SKM-1 (cell line): ENCODE measurements around the gene SCAMP5.

Experiments used
- DNase-seq: peaks from one replicate; lab custom pipeline; 2025; ENCODE audit not compliant: unreplicated experiment; lab: John Stamatoyannopoulos, UW

The SCAMP5 gene

GRCh38 chr15:74995182-74995778 lies at the start of gene SCAMP5:
Gene SCAMP5, plus strand, starts transcription at chr15:74995563. Its CDS starts 16,277 bp downstream, at chr15:75011840.
- peak; percentile 88 for DNase-seq

DNA sequence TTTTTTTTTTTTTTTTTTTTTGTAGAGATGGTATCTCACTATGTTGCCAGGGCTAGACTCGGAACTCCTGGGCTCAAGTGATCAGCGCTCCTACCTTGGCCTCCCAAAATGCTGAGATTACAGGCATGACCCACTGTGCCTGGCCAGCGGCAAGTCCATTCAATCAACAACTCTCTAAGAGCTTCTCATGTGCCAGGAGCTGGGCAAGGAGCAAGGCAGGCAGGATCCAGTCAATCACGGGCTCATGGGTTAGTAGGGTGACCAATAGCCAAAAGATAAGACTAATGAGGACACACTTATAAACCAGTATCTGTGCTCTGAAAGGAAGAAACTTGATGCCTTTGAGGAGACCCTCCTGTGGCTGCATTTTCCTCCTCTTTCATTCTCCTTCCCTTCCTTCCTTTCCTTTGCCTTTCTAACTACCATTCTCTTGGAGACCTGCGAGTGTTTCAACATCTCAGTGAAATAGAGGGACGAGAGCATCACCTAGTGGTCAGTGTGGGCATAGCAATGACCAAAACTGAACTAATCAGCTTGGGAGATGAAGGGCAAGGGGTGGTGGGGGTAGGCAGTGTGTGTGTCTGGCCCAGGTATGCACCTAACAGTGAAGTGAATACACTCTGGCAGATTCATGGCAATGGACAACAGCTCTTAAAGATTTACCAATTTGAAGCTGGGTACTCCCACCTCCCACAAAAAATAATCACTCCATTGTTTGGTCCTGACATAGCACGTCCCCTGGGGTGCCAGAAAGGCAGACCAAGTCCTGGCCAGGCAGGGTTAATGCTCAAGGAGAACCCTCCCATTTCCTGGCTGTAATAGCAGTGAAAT lies 45.1 kb upstream of the SCAMP5 start:
- peak; percentile 46 for DNase-seq

DNA sequence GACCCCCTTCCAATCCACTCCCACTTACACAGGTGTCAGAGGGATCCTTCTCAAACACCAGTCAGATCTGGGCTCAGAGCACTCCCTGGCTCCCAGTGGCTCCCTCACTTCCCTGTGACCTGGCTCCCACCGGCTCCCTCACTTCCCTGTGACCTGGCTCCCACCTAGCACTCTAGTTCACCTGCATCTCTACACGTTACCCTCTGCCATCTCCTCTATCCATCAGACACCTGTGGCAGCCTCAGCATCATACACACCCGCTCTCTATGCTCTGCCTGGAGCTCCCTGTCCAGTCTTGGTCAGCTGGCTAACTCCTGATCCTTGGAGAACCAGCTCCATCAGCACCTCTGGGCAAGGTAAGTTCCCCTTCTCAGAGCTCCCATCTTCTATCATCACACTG lies 44.4 kb upstream of the SCAMP5 start:
- no peak for DNase-seq

- no peak for DNase-seq
Observed at GRCh38 chr15:74954515-74954914, 40.8 kb upstream of the SCAMP5 start.

- no peak for DNase-seq
Observed at GRCh38 chr15:74955017-74955416, 40.3 kb upstream of the SCAMP5 start.

GRCh38 chr15:74955796-74956647 lies 39.3 kb upstream of the SCAMP5 start:
- DNase-seq: no peak

DNA sequence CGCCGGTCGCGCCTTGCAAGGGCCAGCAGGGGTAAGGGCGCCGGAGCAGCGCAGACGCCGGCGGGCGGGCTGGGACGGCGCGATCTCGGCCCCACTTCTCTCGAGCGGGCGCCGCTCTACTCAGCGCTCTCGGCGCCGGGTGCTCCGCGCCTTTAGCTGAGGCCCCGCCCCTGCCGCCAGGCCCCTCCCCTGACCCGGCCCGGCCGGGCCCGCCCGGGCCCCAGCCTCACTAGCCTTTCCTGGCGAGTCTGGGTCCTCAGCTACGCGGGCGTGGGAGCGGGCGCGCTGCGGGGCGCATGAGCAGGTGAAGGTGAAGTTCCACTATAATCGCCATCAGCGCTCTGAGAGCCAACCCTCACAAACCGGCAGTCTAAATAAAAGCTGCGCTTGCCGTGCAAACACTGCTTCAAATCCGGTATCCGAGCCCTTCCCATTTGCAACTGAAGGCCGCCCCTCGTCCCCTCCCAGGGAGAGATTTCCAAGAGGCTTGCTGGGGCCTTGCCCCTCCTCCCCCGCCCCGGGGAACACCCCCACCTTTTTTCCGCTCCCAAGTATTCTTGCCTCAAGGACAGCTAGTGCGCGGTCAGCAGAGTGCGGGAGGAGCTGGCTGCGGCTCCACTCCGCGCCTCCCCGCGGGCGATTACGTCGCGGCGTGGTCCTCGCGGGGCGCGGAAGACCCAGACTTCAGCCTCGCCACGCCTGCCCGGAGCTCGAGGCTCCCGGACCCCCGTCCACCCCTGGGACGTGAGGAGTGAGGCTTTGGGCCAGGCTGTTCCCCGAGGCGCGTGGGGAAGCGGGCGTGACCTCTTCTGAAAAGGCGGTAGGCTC lies 38.5 kb upstream of the SCAMP5 start, which contains the start of gene RPP25:
Gene RPP25, minus strand, starts transcription at position 125 of the 828 bp plus-strand sequence. CDS start 189 bp downstream, outside the sequence.
- DNase-seq: peak; percentile 51

DNA sequence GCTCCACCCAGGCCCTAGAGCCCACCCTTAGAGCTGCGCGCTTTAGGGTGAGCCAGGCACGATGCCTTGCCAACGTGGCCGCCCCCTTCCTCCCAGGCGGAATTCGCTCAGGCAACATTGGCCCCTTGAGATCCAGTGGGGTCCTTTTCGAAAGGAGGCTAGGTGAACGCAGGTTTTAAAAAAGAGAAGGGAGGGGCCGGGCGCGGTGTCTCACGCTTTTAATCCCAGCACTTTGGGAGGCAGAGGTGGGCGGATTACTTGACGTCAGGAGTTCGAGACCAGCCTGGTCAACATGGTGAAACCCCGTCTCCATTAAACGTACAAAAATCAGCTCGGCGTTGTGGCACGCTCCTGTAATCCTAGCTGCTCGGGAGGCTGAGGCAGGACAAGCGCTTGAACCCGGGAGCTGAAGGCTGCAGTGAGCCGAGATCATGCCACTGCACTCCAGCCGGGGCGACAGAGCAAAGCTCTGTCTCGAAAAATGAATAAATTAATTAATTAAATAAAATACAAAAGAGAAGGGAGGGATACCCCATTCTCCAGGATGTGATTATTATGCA lies 37.8 kb upstream of the SCAMP5 start:
- DNase-seq: no peak

GRCh38 chr15:74958320-74958907 lies 36.9 kb upstream of the SCAMP5 start:
- no peak for DNase-seq

GRCh38 chr15:74958908-74959585 lies 36.3 kb upstream of the SCAMP5 start:
- DNase-seq: no peak

DNA sequence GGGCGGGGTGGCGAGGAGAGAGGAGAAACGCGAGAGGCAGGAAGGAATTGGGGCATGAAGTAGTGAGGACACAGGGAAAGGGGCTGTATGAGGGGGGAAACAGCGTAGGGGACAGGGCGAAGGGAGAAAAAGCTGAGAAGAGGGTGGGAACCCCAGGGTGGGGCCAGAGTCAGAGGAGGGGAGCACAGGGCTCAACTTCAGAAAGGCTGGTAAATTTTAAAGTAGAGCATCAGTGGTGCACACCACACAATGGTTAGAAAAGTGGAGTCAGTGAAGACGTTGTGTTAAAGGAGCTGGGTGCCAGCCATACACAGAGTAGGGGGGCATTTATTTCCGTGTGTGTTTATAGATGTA lies 35.8 kb upstream of the SCAMP5 start:
- no peak for DNase-seq

DNA sequence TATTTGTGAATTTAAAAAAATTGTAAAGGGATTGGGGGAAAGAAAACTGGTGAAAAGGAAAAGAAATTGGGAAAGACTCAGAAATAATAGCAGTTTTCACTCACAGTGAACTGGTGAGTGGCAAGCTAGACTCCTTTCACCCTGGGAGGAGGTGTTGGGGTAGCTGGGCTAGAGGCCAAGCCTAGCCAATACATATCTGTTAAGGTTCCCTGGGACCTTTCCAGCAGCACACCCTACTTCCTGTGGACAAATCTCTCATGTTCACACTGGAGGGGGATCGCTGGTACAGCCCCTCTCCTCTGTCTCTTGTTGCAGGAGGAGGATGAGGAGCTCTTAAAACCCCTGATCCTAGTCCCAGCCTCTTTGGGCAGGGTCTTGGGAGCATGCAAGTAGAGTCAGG lies 35.1 kb upstream of the SCAMP5 start:
- DNase-seq: no peak

DNA sequence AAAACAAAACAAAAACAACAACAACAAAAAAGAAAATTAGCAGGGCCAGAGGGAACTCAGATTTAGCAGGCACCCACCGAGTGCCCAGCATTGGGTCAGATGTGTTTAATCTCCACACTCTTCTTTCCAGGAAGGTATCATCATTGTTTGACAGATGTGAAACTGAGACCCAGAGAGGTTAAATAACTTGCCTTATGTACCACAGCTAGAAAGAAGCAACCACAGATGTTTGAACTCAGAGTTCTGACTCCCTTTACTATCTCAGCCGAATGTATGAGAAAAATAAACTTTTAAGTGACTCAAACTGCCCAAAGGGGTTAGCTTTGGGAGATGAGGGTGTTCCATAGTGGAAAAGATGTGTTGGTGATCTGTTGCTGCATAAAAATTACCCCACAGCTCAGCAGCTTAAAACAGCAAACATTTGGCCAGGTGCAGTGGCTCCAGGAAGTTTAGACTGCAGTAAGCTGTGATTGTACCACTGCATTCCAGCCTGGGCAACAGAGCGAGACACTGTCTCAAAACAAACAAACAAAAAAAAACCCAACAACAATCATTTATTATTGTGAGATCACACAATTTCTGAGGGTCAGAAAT lies 34.3 kb upstream of the SCAMP5 start:
- DNase-seq: no peak

DNA sequence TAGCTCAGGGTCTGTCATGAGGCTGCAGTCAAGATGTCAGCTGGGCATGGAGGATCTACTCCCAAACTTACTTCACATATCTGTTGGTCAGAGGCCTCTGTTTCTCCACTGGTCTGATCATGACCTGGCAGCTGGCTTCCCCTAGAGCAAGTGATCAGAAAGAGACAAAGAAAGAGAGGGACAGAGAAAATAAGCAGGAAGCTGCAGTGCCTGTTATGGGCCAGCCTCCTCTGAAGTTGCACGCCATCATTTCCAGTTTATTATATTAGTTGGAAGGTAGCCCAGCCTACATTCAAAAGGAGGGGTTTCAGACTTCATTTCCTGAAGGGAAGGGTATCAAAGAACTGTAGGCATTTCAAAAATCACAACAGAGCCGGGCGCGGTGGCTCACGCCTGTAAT lies 33.7 kb upstream of the SCAMP5 start:
- DNase-seq: no peak

GRCh38 chr15:74962219-74962618 lies 33.1 kb upstream of the SCAMP5 start:
- no peak for DNase-seq

DNA sequence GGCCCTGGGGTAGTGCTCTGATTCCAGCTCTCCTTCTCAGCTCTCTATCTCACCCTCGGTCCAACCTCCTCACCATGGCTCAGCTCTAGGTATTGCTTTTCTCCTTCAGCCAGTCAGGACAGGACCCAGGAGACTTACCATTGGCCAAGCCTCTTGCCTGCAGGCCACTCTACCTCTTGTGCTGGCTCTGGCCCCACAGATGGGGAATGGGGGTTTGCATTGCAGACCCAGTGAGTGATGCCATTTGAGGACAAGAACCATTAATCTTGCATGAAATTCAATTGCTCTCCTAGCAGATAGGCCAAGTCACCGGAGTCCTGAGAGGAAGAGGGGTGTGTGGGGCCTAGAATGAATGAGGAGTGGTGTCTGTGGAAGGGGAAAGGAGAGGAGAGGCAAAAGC lies 32.7 kb upstream of the SCAMP5 start:
- DNase-seq: no peak

DNA sequence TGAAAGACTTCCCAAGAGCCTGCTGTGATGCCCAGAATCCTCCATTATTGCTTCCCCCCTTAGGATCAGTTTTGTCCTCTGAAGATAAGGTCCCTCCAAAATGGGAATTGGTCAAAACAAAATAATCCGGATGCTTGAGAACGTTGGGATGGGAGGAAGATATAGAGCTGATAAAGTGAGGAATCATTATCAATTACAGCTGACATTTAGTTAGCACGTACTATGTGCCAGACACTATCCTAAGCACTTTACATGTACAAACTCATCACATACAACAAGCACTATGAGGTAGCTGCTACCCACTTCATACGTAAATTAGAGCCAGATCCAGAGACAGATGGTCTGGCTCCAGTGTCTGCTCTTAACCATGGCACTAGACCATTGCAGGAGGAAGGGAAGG lies 32.1 kb upstream of the SCAMP5 start:
- DNase-seq: no peak

- DNase-seq: no peak
Observed at GRCh38 chr15:74964794-74965193, 30.6 kb upstream of the SCAMP5 start.

- DNase-seq: no peak
Observed at GRCh38 chr15:74967670-74968069, 27.7 kb upstream of the SCAMP5 start.
